GM12873 (cell line): ENCODE data around the gene FGF12.

Source experiments
- TF ChIP-seq, protein P1 (sequence below): IDR thresholded peaks from 2 replicates; pipeline ENCODE4 v1.5.1; 2012; ENCODE audit warnings: low read depth, mild to moderate bottlenecking, moderate library complexity, low read length, control low read depth; ENCODE audit not compliant: insufficient read depth; ENCODE audit errors: missing control alignments

FGF12 gene

DNA sequence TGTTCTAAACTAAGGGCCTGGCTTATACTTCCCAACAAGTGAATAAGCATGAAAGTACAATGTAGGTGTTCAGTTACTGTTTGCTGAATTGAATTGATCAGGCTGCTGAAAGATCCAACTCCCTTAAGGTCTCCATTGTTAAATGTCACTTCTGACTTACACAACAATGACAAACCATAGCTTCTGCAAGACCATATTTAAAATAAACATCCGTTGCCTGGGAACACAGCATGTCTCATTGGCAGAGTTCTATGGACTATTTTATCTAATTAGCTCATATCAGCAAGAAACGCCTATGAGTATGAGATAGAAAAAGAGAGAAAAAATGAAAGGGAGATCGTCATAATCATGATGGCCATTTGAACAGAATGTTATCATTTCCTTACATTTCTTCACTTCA, 605.4 kb downstream of the FGF12 start:
- TF ChIP-seq, protein P1, sequence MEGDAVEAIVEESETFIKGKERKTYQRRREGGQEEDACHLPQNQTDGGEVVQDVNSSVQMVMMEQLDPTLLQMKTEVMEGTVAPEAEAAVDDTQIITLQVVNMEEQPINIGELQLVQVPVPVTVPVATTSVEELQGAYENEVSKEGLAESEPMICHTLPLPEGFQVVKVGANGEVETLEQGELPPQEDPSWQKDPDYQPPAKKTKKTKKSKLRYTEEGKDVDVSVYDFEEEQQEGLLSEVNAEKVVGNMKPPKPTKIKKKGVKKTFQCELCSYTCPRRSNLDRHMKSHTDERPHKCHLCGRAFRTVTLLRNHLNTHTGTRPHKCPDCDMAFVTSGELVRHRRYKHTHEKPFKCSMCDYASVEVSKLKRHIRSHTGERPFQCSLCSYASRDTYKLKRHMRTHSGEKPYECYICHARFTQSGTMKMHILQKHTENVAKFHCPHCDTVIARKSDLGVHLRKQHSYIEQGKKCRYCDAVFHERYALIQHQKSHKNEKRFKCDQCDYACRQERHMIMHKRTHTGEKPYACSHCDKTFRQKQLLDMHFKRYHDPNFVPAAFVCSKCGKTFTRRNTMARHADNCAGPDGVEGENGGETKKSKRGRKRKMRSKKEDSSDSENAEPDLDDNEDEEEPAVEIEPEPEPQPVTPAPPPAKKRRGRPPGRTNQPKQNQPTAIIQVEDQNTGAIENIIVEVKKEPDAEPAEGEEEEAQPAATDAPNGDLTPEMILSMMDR: no peak

DNA sequence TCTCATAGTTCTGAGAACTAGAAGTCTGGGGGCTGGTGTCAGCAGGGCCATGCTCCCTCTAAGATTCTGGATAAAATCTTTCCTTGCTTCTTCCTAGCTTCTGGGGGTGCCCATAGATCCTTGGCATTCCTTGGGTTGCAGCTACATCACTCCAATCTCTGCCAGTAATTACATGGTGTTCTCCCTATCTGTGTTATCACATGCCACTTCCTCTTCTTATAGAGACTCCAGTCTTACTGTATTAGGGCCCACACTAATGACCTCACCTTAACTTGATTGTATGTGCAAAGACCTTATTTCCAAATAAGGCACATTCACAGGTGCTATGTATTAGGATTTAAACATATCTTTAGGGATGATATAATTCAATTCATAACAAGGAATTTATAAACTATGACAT, 618.5 kb downstream of the FGF12 start:
- TF ChIP-seq, protein P1: no peak

DNA sequence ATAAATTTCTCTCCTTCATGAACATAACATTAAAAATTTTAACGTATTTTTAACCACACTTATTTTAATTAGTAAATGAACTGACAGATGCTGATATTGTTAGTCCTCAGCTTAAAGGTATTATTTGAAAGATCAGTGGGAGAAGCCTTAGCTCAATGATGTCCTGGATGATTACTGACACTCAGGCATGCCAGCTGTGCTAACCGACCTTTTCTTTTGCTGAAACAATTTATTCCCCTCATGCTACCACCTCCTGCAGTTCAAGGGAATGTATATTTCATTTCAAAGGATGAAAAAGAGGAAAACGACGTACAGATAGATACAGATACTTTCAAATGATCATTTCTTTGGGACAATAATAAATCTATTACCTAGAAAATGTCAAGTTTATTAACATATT, 620.8 kb downstream of the FGF12 start:
- TF ChIP-seq, protein P1: no peak

DNA sequence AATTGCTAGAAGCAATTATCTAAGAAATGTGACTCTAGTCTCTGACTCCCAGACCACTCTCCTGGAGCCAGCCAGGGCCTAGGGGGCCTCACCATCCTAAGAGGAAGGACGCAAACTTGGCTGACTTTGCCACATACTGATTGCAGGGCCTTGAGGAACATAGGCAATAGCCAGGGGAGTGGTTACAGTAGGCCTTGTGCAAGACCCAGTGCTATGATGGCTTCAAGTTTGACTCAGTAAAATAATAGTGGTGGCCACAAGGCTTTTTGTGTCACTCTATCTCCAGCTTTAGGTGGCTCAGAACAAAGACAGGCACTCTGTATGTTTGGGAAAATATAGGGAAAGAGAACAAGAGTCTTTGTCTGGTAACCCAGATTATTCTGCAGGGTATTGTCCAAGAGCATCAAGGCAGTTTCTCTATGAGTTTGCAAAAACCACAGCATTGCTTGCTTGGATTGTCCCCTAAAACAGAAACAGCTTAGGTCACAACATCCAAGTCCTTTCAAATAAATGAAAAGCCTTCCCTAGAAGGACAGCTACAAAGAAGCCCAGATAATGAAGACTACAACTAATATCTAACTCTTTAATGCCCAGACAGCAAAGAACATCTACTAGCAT, 634.8 kb downstream of the FGF12 start:
- TF ChIP-seq, protein P1: no peak

DNA sequence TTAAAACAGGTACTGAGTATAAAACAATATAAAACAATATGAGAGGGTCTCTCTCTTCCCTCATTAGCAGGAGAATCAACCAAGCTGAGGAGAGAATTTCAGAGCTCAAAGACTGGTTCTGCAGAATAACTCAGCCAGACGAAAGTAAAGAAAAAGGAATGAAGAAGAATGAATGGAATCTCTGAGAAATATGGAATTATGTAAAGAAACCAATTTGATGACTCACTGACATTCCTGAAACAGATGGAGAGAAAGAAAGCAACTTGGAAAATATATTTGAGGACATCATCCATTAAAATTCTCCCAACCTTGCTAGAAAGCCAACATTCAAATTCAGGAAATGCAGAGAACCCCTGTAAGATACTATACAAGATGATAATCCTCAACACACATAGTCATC, 635.5 kb downstream of the FGF12 start:
- TF ChIP-seq, protein P1: no peak

DNA sequence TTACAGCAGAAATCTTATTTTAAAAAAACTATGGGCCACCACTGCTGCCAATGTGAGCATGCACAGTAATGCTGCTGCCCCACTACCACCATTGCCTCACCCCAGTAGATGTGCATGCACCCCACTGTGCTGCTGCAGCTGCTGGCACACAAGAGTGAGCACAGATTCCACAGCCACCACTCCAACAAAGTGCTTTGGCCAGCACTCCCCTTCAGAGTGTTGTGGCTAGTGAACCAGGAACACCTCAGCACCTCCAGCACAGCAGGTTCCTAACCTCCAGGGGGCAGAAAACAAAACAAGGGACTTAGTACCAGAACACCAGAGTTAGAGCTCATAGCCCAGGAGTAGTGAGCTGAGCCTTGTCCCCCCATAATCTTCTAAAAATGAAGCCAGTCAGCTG, 636.8 kb downstream of the FGF12 start:
- TF ChIP-seq, protein P1: peak; percentile 59
